Endothelial cell of umbilical vein (primary cell): ENCODE data around the gene HUWE1. TPM values are rescaled to one million over a fixed set of nuclear protein-coding genes. Genes with fewer than 3 reads are reported as not detected.

Source experiments
- BruUV-seq: library from RNA; stranded (reverse); fragments of 400-500 nt; replicated peaks from 2 replicates; lab custom pipeline; 2021; lab: Mats Ljungman, UMichigan
- CTCF ChIA-PET: fragments of 300-600, 350-600 bp; sonication (Branson Sonifier 250); formaldehyde crosslinking; loops from one replicate; lab custom pipeline; 2021; ENCODE audit warnings: antibody characterized with exemption, inconsistent platforms; lab: Charles Lee
- POLR2A ChIA-PET: fragments of 300-600, 350-600 bp; sonication (Branson Sonifier 250); formaldehyde crosslinking; loops from one replicate; lab custom pipeline; 2021; ENCODE audit warnings: antibody characterized with exemption, inconsistent platforms; lab: Charles Lee
- DNase-seq: peaks from one replicate; pipeline ENCODE4 v3.0.0-alpha.2; 2011; ENCODE audit warnings: low read depth, low spot score
- FAIRE-seq: peaks from 2 replicates; lab custom pipeline; 2011; peaks lifted over from hg19 to GRCh38; lab: Jason Lieb, UNC
- H2AFZ ChIP-seq: 2 replicates; pipeline ENCODE4 v1.6.0; 2012; ENCODE audit warnings: low read depth, low read length, control low read depth, inconsistent platforms
- H3K27ac ChIP-seq: 2 replicates; pipeline ENCODE4 v1.5.1; 2011; ENCODE audit warnings: low read depth, mild to moderate bottlenecking, control low read depth, low read length, moderate library complexity; ENCODE audit not compliant: insufficient read depth
- H3K27me3 ChIP-seq, 2 experiments: 2 replicates each; pipeline versions ENCODE4 v1.6.0 to v1.6.1; 2011; ENCODE audit warnings: low read length in 2 of 2, mixed read lengths in 1 of 2; ENCODE audit not compliant: control insufficient read depth in 2 of 2, insufficient read depth in 2 of 2
- H3K36me3 ChIP-seq, 2 experiments: 2 replicates in 1 of 2; 3 replicates in 1 of 2; pipeline ENCODE4 v1.5.1; 2011; ENCODE audit warnings: low read length in 2 of 2, mild to moderate bottlenecking in 1 of 2, moderate library complexity in 1 of 2; ENCODE audit not compliant: control insufficient read depth in 2 of 2, insufficient read depth in 2 of 2; ENCODE audit errors: extremely low read depth in 1 of 2
- H3K4me1 ChIP-seq: 3 replicates; pipeline ENCODE4 v1.5.1; 2011; ENCODE audit warnings: mild to moderate bottlenecking, low read length; ENCODE audit not compliant: control insufficient read depth, insufficient read depth; ENCODE audit errors: extremely low read depth
- H3K4me2 ChIP-seq: 2 replicates; pipeline ENCODE4 v1.6.1; 2011; ENCODE audit warnings: low read length, control low read depth, mixed read lengths; ENCODE audit not compliant: insufficient read depth
- H3K4me3 ChIP-seq, 3 experiments: fragments of 200-600 bp in 1 of 3; sonication (generic), shearing (Covaris generic) in 1 of 3; replicated peaks in 1 of 3; 2 replicates each; pipeline ENCODE4 v1.5.1; 2011 to 2016; ENCODE audit warnings: control low read depth in 3 of 3, low read length in 3 of 3, mild to moderate bottlenecking in 2 of 3, inconsistent platforms in 1 of 3, low read depth in 1 of 3, moderate library complexity in 1 of 3; ENCODE audit not compliant: insufficient read depth in 1 of 3
- H3K79me2 ChIP-seq: 2 replicates; pipeline ENCODE4 v1.6.0; 2012; ENCODE audit warnings: low read length, inconsistent platforms; ENCODE audit not compliant: control insufficient read depth, insufficient read depth
- H3K9ac ChIP-seq: replicated peaks from 2 replicates; pipeline ENCODE3; 2011; ENCODE audit warnings: low read length, control low read depth; ENCODE audit not compliant: insufficient read depth; ENCODE audit errors: extremely low read depth
- H3K9me1 ChIP-seq: replicated peaks from 3 replicates; pipeline ENCODE4 v1.6.0; 2011; ENCODE audit warnings: mild to moderate bottlenecking, low read length; ENCODE audit not compliant: control insufficient read depth, insufficient read depth; ENCODE audit errors: extremely low read depth
- H3K9me3 ChIP-seq: replicated peaks from 2 replicates; pipeline ENCODE4 v1.5.1; 2012; ENCODE audit warnings: low read length, inconsistent platforms; ENCODE audit not compliant: control insufficient read depth, insufficient read depth
- H4K20me1 ChIP-seq: replicated peaks from 2 replicates; pipeline ENCODE3; 2011; ENCODE audit warnings: mild to moderate bottlenecking, low read length; ENCODE audit not compliant: control insufficient read depth, insufficient read depth; ENCODE audit errors: extremely low read depth
- CTCF ChIP-seq, 2 donors: IDR thresholded peaks; 1 replicate in 1 of 2; 2 replicates in 1 of 2; pipeline ENCODE4 v1.5.1; 2011; ENCODE audit warnings: low read length in 2 of 2, mild to moderate bottlenecking in 2 of 2, moderate library complexity in 2 of 2, control low read depth in 1 of 2, inconsistent platforms in 1 of 2, low read depth in 1 of 2; ENCODE audit not compliant: insufficient read depth in 1 of 2; ENCODE audit errors: extremely low read depth in 1 of 2
- EZH2 ChIP-seq: IDR thresholded peaks from 2 replicates; pipeline ENCODE4 v1.6.1; 2012; ENCODE audit warnings: borderline replicate concordance, low read depth, mild to moderate bottlenecking, moderate library complexity, low read length, inconsistent platforms; ENCODE audit not compliant: severe bottlenecking
- FOS ChIP-seq: IDR thresholded peaks from 2 replicates; pipeline ENCODE4 v1.6.1; 2011; ENCODE audit warnings: mild to moderate bottlenecking, low read length, moderate library complexity, borderline replicate concordance; ENCODE audit not compliant: insufficient read depth
- GATA2 ChIP-seq: IDR thresholded peaks from 2 replicates; pipeline ENCODE4 v1.7.0; 2011; ENCODE audit warnings: low read depth, mild to moderate bottlenecking, moderate library complexity, mixed read lengths, low read length; ENCODE audit not compliant: insufficient read length, insufficient read depth
- JUN ChIP-seq: IDR thresholded peaks from 2 replicates; pipeline ENCODE4 v1.6.1; 2011; ENCODE audit warnings: borderline replicate concordance, low read depth; ENCODE audit not compliant: insufficient read length, insufficient read depth
- MAX ChIP-seq: IDR thresholded peaks from 2 replicates; pipeline ENCODE4 v1.6.1; 2011; ENCODE audit not compliant: insufficient read depth, insufficient read length
- MYC ChIP-seq: IDR thresholded peaks from one replicate; pipeline ENCODE4 v1.6.1; 2011; ENCODE audit warnings: mild to moderate bottlenecking, low read depth, low read length
- POLR2A ChIP-seq: IDR thresholded peaks from 2 replicates; pipeline ENCODE4 v1.6.1; 2012; ENCODE audit warnings: low read depth, mild to moderate bottlenecking, control low read depth, low read length
- POLR2AphosphoS5 ChIP-seq: IDR thresholded peaks from 2 replicates; pipeline ENCODE4 v1.6.1; 2012; ENCODE audit warnings: low read depth, mild to moderate bottlenecking, control low read depth, low read length, moderate library complexity; ENCODE audit not compliant: insufficient read depth
- dilution Hi-C: fragments of 300-500 bp; cut with MboI; formaldehyde crosslinking; loops from one replicate; pipeline ENCODE4 v1.15.0; 2019; ENCODE audit warnings: low sequenced_read_pairs; ENCODE audit not compliant: extremely low pct_ligation_motif_present
- intact Hi-C: fragments of 100-400 bp; cut with micrococcal nuclease; formaldehyde crosslinking; loops from one replicate; pipeline ENCODE4 v1.10.0; 2022
- polyA plus RNA-seq, 4 experiments: library from polyadenylated mRNA; depleted of rRNA in 3 of 4; stranded (reverse) in 3 of 4; unstranded in 1 of 4; fragments of >200 nt; gene quantifications; 2 replicates each; pipeline versions ENCODE4 v1.2.1 to v1.2.3, GENCODE V29; 2011 to 2012; ENCODE audit warnings: missing spikeins in 1 of 4
- total RNA-seq: library from RNA; stranded (reverse); gene quantifications from 2 replicates; pipeline ENCODE4 v1.2.3, GENCODE V29; 2021

HUWE1 gene
- total and polyA plus RNA-seq, 2 donors (not counting 3 experiments of a cell fraction or from before 2014, with no cell fraction given), result 66.6 to 210 TPM

- Histone ChIP-seq H4K20me1 (no peaks in the 10 kb centered on the region), H3K27ac (no peak overlapping the region), H3K79me2 (peaks cover 93% of the 10 kb centered on the region), H3K4me1 (no peaks in the 10 kb centered on the region), H3K4me3 (no peak overlapping the region), H3K9me3 (no peaks in the 10 kb centered on the region), H3K9ac (no peak overlapping the region), H3K4me2 (no peak overlapping the region), H3K9me1 (no peaks in the 10 kb centered on the region), H2AFZ (no peak overlapping the region), H3K27me3 (no peaks in the 10 kb centered on the region), H3K36me3 (no peaks in the 10 kb centered on the region)
- DNase-seq (no peak), FAIRE-seq (no peak)
- dilution Hi-C loops, result no loop called here
- ChIA-PET POLR2A (no interaction called here), CTCF (no interaction called here)
- no TSS peak for BruUV-seq
- intact Hi-C loops, result no loop called here
- TF ChIP-seq POLR2A, result no peak
- no peak for TF ChIP-seq POLR2AphosphoS5
- TF ChIP-seq GATA2, result no peak
Observed at GRCh38 chrX:53660004-53660403, 26.5 kb downstream of the HUWE1 start.

DNA sequence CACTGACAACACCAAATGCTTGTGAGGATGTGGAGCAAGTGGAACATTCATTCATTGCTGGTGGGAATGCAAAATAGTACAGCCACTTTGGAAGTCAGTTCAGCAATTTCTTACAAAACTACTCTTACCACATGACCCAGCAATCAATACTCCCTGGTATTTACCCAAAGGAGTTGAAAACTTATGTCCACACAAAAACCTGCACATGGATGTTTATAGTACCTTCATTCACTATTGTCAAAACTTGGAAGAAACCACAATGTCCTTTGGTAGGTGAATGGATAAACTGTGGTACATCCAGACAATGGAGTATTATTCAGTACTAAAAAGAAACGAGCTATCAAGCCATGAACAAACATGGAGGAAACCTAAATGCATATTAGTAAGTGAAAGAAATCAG is 27.5 kb downstream of the HUWE1 start:
- intact Hi-C loops, result no loop called here
- dilution Hi-C loops, result no loop called here
- Histone ChIP-seq H3K4me1 (no peaks in the 10 kb centered on the region), H3K9me1 (no peaks in the 10 kb centered on the region), H3K27me3 (no peaks in the 10 kb centered on the region), H3K9me3 (no peaks in the 10 kb centered on the region), H3K9ac (no peak overlapping the region), H3K36me3 (no peaks in the 10 kb centered on the region), H2AFZ (no peak overlapping the region), H3K27ac (no peak overlapping the region), H3K79me2 (peaks cover 93% of the 10 kb centered on the region), H4K20me1 (no peaks in the 10 kb centered on the region), H3K4me3 (no peak overlapping the region), H3K4me2 (no peak overlapping the region)
- CTCF ChIA-PET, result no interaction called here
- no TSS peak for BruUV-seq
- no peak for DNase-seq
- no peak for FAIRE-seq
- POLR2A ChIA-PET, result no interaction called here
- TF ChIP-seq EZH2 (no peak), POLR2A (no peak), FOS (no peak), POLR2AphosphoS5 (no peak), GATA2 (no peak), MYC (no peak), JUN (no peak), CTCF (IDR thresholded peaks at IDR 0.05; ENCODE audit: extremely low read depth in 1 of 2, insufficient read depth in 1 of 2, low read depth in 1 of 2, low read length in 2 of 2) (no peak), MAX (no peak)
